C4-2B (cell line): ENCODE data around the gene SPDYE5.

ENCODE experiments used
- H3K27ac ChIP-seq: fragments of 450-650 bp; 2 replicates; pipeline ENCODE4 v1.5.1; 2017
- ZFX ChIP-seq: fragments of 450-650 bp; IDR thresholded peaks from 2 replicates; pipeline ENCODE4 v1.6.1; 2017
- TF ChIP-seq, protein P1 (sequence below): fragments of 450-650 bp; conservative IDR thresholded peaks from 2 replicates; pipeline ENCODE4 v1.5.1; 2017; ENCODE audit warnings: mild to moderate bottlenecking

The SPDYE5 gene

DNA sequence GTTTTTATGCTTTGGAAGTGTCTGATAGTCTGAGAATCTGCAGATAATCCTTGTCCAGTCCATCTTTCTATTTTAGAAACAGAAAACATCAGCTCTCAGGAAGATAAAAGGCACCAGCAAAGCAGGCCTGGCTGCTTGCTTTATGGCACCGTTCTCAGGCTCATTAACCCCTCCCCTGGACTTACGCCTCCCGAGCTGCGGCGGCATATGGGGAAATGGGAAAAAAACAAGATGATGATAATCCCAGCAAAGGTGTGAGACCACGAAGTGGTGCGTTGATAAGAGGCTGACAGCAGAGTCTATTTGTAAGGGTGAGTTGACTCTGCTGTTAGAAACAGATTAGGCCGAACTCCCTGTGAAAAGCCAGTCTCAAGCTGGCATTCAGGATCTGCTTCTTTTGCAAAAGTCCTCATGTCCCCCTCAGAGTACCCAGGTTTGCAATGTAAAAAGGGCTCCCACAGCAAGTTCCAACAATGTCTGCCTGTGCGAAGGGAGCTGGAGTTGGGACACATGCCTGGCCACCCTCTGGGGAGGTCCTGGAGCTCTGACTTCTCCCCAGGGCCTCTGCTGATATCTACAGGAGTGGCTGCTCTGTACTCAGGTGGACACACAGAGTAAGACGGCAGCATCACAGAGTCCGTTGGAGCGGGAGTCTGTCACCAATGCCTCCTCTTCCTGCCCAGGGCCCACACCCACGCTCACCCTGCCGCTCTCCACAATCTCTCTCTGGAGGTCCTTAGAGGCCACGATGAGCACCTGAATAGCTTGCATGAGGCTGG is 54.3 kb downstream of the SPDYE5 start:
- TF ChIP-seq, protein P1, sequence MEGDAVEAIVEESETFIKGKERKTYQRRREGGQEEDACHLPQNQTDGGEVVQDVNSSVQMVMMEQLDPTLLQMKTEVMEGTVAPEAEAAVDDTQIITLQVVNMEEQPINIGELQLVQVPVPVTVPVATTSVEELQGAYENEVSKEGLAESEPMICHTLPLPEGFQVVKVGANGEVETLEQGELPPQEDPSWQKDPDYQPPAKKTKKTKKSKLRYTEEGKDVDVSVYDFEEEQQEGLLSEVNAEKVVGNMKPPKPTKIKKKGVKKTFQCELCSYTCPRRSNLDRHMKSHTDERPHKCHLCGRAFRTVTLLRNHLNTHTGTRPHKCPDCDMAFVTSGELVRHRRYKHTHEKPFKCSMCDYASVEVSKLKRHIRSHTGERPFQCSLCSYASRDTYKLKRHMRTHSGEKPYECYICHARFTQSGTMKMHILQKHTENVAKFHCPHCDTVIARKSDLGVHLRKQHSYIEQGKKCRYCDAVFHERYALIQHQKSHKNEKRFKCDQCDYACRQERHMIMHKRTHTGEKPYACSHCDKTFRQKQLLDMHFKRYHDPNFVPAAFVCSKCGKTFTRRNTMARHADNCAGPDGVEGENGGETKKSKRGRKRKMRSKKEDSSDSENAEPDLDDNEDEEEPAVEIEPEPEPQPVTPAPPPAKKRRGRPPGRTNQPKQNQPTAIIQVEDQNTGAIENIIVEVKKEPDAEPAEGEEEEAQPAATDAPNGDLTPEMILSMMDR, result no peak
- TF ChIP-seq ZFX, result no peak
- no peak overlapping the region for H3K27ac ChIP-seq
